Muscle of leg (tissue), 11 donors: Measurements from ENCODE around the gene IMMT. TPM values are rescaled to one million over a fixed set of nuclear protein-coding genes. Genes with fewer than 3 reads are reported as not detected.
"Not testable (repeated sequence)": the region's sequence is repeated elsewhere in the genome, so short reads cannot be mapped to it uniquely, and the experiment has no call there.

Source experiments
- DNase-seq: peaks from one replicate; pipeline ENCODE4 v3.0.0; 2013
- H3K27ac ChIP-seq: one replicate; pipeline ENCODE4 v1.5.1; 2013; ENCODE audit warnings: mild to moderate bottlenecking, low read length, control low read depth
- H3K27me3 ChIP-seq: one replicate; pipeline ENCODE4 v1.6.1; 2013; ENCODE audit warnings: low read length; ENCODE audit not compliant: control insufficient read depth, insufficient read depth
- H3K36me3 ChIP-seq: one replicate; pipeline ENCODE4 v1.6.1; 2013; ENCODE audit warnings: low read length; ENCODE audit not compliant: control insufficient read depth, insufficient read depth
- H3K4me1 ChIP-seq: one replicate; pipeline ENCODE4 v1.6.1; 2013; ENCODE audit warnings: low read length; ENCODE audit not compliant: control insufficient read depth, insufficient read depth
- H3K4me3 ChIP-seq: one replicate; pipeline ENCODE4 v1.5.1; 2013; ENCODE audit warnings: low read length, control low read depth
- H3K9me3 ChIP-seq: replicated peaks from 2 replicates; pipeline ENCODE4 v1.6.1; 2013; ENCODE audit warnings: low read depth, low read length; ENCODE audit not compliant: control insufficient read depth
- WGBS: methylation state at CpG from one replicate; pipeline ENCODE4 v1.1.5; 2013; ENCODE audit warnings: missing lambda C conversion rate; ENCODE audit not compliant: insufficient coverage; 5-methylcytosine and 5-hydroxymethylcytosine counted together
- polyA plus RNA-seq, 8 donors: library from polyadenylated mRNA; unstranded; fragments of 120-200 nt; gene quantifications; one replicate each; pipeline versions ENCODE4 v1.2.1 to v1.2.3, GENCODE V29; 2013; ENCODE audit warnings: inconsistent platforms in 1 of 8, low replicate concordance in 1 of 8; ENCODE audit not compliant: insufficient read length in 8 of 8, insufficient read depth in 1 of 8
- total RNA-seq: library from RNA; stranded (reverse); fragments of 120-200 nt; gene quantifications from one replicate; pipeline ENCODE4 v1.2.4, GENCODE V29; 2013

IMMT gene
- total and polyA plus RNA-seq, 9 donors, result 47.7 to 78.2 (median 67.4) TPM

DNA sequence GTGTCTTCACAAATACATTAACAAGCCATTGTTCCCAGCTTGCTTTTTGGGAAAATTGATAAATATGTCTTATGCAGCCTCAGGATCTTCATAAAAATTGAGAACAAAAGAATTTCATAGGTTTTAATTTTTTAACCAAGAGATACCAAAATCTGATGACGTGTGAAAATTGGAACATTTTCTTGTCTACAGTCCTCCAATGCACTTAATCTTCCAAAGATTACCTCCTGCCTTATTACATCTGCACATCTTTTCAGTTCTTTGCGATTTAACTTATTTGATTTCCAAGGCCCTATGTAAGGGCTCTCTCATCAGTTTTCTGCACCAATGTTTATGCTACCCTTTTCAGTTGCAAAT is 7.1 kb upstream of the IMMT start:
- DNase-seq, result no peak
- H3K27ac ChIP-seq, result no peak overlapping the region
- no peak overlapping the region for H3K4me3 ChIP-seq
- no peaks in the 10 kb centered on the region for H3K27me3 ChIP-seq
- H3K36me3 ChIP-seq, result peaks cover 19% of the 10 kb centered on the region
- WGBS, result 100% methylated on average over 1 of the region's 2 CpGs
- H3K4me1 ChIP-seq, result no peaks in the 10 kb centered on the region
- H3K9me3 ChIP-seq, result no peaks in the 10 kb centered on the region

DNA sequence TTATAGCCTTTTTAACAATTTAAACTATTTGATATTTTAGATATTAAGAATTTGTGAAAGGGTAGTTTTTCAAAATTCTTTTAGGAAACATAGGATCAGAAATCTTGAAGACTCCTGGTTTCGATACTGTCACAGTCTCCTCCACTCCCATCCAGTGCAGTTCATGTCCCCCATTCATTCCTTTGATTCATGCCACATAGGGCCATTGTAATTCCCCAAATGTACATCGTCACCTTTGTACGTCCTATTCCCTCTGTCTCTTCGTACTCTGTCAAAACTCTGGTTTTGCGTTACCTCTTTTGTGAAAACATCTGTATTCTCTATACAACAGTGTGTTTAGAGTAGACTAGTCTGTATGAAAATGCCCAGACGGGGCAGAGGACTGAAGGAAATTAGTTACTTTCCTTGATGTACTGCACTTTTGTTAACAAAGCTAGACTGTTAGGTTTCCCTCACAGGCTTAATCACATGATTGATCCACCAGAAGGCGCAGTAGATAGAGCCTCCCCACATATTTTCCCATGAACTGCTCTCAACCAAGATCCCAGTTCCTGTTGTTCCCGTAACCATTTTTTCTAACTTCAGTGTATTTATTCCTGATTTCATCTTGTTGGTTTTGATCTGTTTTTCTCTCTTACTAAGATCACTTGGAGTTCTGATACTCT is 6.5 kb upstream of the IMMT start:
- H3K4me3 ChIP-seq, result no peak overlapping the region
- H3K36me3 ChIP-seq, result peaks cover 15% of the 10 kb centered on the region
- no peak overlapping the region for H3K27ac ChIP-seq
- DNase-seq, result peak; percentile 42
- no peaks in the 10 kb centered on the region for H3K27me3 ChIP-seq
- no peaks in the 10 kb centered on the region for H3K9me3 ChIP-seq
- WGBS, result 66% methylated on average over 2 of the region's 8 CpGs
- H3K4me1 ChIP-seq, result no peaks in the 10 kb centered on the region

GRCh38 chr2:86200564-86200963 is 5.3 kb upstream of the IMMT start:
- WGBS, result no CpG with 5 or more reads among the region's 11 CpGs
- not testable (repeated sequence) for H3K4me3 ChIP-seq, H3K27me3 ChIP-seq, H3K9me3 ChIP-seq, DNase-seq, H3K27ac ChIP-seq, H3K36me3 ChIP-seq, H3K4me1 ChIP-seq

GRCh38 chr2:86199834-86200177 is 4.5 kb upstream of the IMMT start:
- Histone ChIP-seq H3K4me3 (peak overlapping the region; percentile 57), H3K27ac (peak overlapping the region; percentile 67), H3K36me3 (no peaks in the 10 kb centered on the region), H3K27me3 (no peaks in the 10 kb centered on the region), H3K4me1 (peaks cover 6% of the 10 kb centered on the region), H3K9me3 (no peaks in the 10 kb centered on the region)
- DNase-seq, result no peak
- WGBS, result 0% methylated on average over 1 of the region's 8 CpGs

DNA sequence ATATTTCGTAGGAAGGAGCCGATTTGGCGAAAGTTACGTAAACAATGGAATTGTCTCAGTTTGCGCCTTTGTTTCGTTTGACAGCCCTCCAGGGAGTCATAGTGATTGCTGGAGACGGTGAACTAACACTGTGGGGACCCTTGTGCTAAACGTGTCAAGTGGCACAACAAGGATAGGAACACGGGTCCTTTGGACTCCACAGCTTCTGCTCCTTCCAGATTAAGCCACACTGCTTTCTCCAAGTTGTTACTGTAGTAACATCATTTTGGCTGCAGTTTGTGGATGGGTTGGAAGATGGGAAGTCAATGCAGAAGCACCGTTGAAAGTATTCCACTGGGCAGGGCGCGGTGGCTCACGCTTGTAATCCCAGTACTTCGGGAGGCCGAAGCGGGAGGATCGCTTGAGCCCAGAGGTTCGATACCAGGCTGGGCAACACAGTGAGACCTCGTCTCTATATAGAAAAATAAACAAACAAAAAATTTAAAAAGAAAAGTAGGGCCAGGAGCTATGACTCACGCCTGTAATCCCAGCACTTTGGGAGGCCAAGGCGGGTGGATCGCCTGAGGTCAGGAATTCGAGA is 636 bp upstream of the IMMT start:
- Histone ChIP-seq H3K4me1 (peaks cover 14% of the 10 kb centered on the region), H3K9me3 (no peaks in the 10 kb centered on the region), H3K4me3 (peak overlapping the region; percentile 100), H3K27me3 (no peaks in the 10 kb centered on the region), H3K36me3 (no peaks in the 10 kb centered on the region), H3K27ac (peak overlapping the region; percentile 100)
- no peak for DNase-seq
- WGBS, result 26% methylated on average over 13 of the region's 23 CpGs

DNA sequence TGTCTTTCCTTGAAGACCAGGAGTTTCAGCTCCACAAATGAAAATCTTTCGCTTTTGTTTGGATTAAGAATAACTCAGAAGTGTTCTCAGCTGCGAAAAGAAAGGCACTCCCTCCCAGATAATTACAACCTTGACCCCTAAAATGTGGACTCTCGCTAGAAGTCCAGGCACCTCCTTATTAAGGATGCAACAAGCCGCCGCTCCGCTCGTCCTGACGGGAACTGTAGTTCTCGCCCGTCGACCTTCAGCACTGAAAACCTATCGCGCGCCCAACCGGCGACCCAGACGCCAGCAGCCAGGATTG is 559 bp downstream of the IMMT start:
- WGBS, result 0% methylated on average over 16 of the region's 17 CpGs
- peaks cover 6% of the 10 kb centered on the region for H3K36me3 ChIP-seq
- peak overlapping the region; percentile 100 for H3K4me3 ChIP-seq
- H3K27me3 ChIP-seq, result no peaks in the 10 kb centered on the region
- no peaks in the 10 kb centered on the region for H3K9me3 ChIP-seq
- H3K27ac ChIP-seq, result peak overlapping the region; percentile 100
- peaks cover 14% of the 10 kb centered on the region for H3K4me1 ChIP-seq
- no peak for DNase-seq

DNA sequence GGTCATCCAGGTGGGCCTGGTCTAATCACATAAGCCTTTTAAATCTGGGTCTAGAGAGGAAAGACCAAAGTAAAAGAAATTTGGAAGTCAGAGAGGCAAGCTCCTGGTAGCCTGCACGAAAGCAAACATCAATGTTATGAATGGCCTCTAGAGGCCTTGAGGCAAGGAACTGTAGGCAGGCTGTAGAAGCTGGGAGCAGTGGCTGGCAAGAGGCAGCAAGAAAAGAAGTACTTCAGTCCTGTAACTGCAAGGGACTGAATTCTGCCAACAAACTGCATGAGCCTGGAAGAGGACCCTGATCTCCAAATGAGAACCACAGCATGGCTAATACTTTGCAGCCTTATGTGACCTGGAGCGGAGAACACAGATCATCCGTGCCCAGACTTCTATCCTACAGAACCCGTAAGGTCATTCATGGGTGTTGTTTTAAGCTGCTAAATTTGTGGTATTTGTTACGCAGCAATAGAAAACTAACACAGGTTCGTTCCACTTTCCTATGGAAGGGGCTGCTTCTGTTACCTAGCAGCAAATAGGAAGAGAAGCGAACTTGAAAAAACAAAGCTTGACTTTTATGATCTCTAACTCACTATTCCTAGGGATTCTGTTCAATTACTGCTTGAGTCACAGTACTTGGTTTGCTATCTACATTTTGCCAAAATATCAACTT is 1.2 kb downstream of the IMMT start:
- Histone ChIP-seq H3K9me3 (no peaks in the 10 kb centered on the region), H3K27me3 (no peaks in the 10 kb centered on the region), H3K4me3 (peak overlapping the region; percentile 100), H3K36me3 (peaks cover 8% of the 10 kb centered on the region), H3K27ac (peak overlapping the region; percentile 100), H3K4me1 (peaks cover 14% of the 10 kb centered on the region)
- no peak for DNase-seq
- 69% methylated on average over 4 of the region's 7 CpGs for WGBS

DNA sequence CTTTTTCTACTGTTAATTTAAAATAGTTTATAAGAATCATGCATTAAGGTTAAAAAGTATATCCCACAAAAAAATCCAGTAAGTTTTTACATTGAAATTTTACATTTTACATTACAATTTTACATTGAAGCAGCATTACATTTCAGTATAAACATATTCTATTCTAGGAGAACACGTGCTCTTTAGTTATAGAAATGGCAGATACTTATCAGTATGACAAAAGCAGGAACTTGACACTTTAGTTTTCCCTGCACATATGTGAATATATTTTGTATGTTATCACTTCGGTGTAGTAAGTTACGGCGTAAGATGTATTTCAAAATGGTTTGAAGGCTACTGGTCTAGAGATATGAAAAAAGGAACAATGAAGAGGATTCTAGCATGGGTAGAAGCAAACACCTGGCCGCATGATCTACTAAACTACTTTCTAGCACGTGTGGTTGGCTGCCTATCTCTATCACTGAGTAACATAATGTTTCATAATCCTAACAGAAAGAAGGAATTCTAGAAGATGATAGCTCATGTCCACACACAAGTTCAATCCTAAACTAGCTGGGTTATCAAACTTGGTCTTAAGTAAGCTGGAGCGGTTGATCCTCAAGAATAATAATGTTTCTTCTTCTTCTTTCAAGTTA is 5.4 kb downstream of the IMMT start:
- H3K9me3 ChIP-seq, result no peaks in the 10 kb centered on the region
- WGBS, result no CpG with 5 or more reads among the region's 7 CpGs
- H3K4me3 ChIP-seq, result no peak overlapping the region
- no peaks in the 10 kb centered on the region for H3K27me3 ChIP-seq
- H3K27ac ChIP-seq, result no peak overlapping the region
- peaks cover 8% of the 10 kb centered on the region for H3K4me1 ChIP-seq
- peaks cover 10% of the 10 kb centered on the region for H3K36me3 ChIP-seq
- no peak for DNase-seq

- Histone ChIP-seq H3K36me3 (peaks cover 10% of the 10 kb centered on the region), H3K4me3 (no peak overlapping the region), H3K27me3 (no peaks in the 10 kb centered on the region), H3K4me1 (no peaks in the 10 kb centered on the region), H3K27ac (no peak overlapping the region), H3K9me3 (no peaks in the 10 kb centered on the region)
- peak; percentile 29 for DNase-seq
These were observed 8.8 kb downstream of the IMMT start for GRCh38 chr2:86186431-86186830.

- no peak overlapping the region for H3K27ac ChIP-seq
- no peaks in the 10 kb centered on the region for H3K9me3 ChIP-seq
- H3K4me3 ChIP-seq, result no peak overlapping the region
- H3K27me3 ChIP-seq, result no peaks in the 10 kb centered on the region
- H3K36me3 ChIP-seq, result peaks cover 12% of the 10 kb centered on the region
- no peak for DNase-seq
- H3K4me1 ChIP-seq, result no peaks in the 10 kb centered on the region
- 57% methylated on average over 1 of the region's 1 CpG for WGBS
These were observed 9.6 kb downstream of the IMMT start for GRCh38 chr2:86185517-86186212.
